H1 (cell line): Measurements from ENCODE around the gene SART1. TPM values are rescaled to one million over a fixed set of nuclear protein-coding genes. Genes with fewer than 3 reads are reported as not detected.
A peak's percentile ranks its signal among the peaks of the same experiment; 100 is the strongest.

Experiments used
- EZH2 ChIP-seq: fragments of 200-600 bp; sonication (generic); IDR thresholded peaks from 2 replicates; pipeline ENCODE4 v1.7.1; 2012; ENCODE audit warnings: low read depth, mild to moderate bottlenecking, moderate library complexity, low read length, inconsistent platforms; ENCODE audit not compliant: severe bottlenecking
- KDM4A ChIP-seq: IDR thresholded peaks from one replicate; pipeline ENCODE4 v1.7.1; 2012; ENCODE audit warnings: low read depth, mild to moderate bottlenecking, moderate library complexity, low read length, inconsistent platforms; ENCODE audit not compliant: severe bottlenecking
- NRF1 ChIP-seq: IDR thresholded peaks from 2 replicates; pipeline ENCODE4 v1.6.1; 2011; ENCODE audit warnings: mild to moderate bottlenecking, low read depth, low read length, improper control_type of control experiment
- RNF2 ChIP-seq: fragments of 200-900, 300-1000 bp; sonication (generic); IDR thresholded peaks from 2 replicates; pipeline ENCODE4 v1.7.1; 2016; ENCODE audit warnings: borderline replicate concordance, low read depth, mild to moderate bottlenecking, antibody characterized with exemption, low read length; ENCODE audit not compliant: poor library complexity, severe bottlenecking; ENCODE audit errors: missing control alignments
- polyA plus RNA-seq, 7 experiments: library from polyadenylated mRNA; depleted of rRNA in 3 of 7; stranded (reverse) in 5 of 7; unstranded in 2 of 7; fragments of >200 nt in 5 of 7; fragments of 200-250 nt in 2 of 7; gene quantifications; 1 replicate in 5 of 7; 2 replicates in 1 of 7; 4 replicates in 1 of 7; pipeline versions ENCODE4 v1.2.1 to v1.2.3, GENCODE V29; 2011 to 2013; ENCODE audit warnings: missing spikeins in 2 of 7, mixed read lengths in 2 of 7
- total RNA-seq: library from RNA; stranded (reverse); fragmentation: NEBNext Ultra II Directional; extraction: Animal tissue kit (Norgen Biotek cat#: 25700); gene quantifications from 2 replicates; pipeline ENCODE4 v1.2.1, GENCODE V29; 2021

The SART1 gene
- total and polyA plus RNA-seq, 2 of the 8 experiments (the other 6 are each of a cell fraction or from before 2014, with no cell fraction given), result 9.7 to 46.1 TPM

DNA sequence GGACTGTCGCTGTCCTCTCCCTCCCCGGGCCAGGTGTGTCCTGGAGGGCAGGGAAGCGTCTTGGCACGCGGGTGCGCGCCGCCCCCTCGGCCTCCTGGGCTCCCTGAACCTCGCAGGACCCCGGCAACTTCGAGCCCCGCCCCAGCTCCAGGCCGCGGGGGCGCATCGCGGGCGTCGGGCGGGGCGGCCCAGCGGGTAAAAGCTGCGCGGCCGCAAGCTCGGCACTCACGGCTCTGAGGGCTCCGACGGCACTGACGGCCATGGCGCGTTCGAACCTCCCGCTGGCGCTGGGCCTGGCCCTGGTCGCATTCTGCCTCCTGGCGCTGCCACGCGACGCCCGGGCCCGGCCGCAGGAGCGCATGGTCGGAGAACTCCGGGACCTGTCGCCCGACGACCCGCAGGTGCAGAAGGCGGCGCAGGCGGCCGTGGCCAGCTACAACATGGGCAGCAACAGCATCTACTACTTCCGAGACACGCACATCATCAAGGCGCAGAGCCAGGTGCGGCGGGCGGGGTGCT lies 50.3 kb downstream of the SART1 start, which contains the start of gene CST6 (continued):
- peak; percentile 84 for TF ChIP-seq KDM4A
- TF ChIP-seq RNF2, result peak; percentile 59
- peak; percentile 50 for TF ChIP-seq EZH2
- TF ChIP-seq NRF1, result no peak
